ENCODE results near the gene BACE1.

- TF ChIP-seq CTCF (IDR thresholded peaks at IDR 0.05; ENCODE audit: low read depth, low read length, poor library complexity, severe bottlenecking) (no peak), EZH2phosphoT487 (IDR thresholded peaks at IDR 0.05; ENCODE audit: borderline replicate concordance, low read length) (no peak)
Observed at GRCh38 chr11:117356126-117356890, 40.3 kb upstream of the BACE1 start.

Measured in DOHH2 (cell line).